ENCODE measurements around the gene KIAA1210. TPM values are rescaled to one million over a fixed set of nuclear protein-coding genes. Genes with fewer than 3 reads are reported as not detected.

KIAA1210 gene
- under 1 TPM in 1 of 2 donors, not detected in 1; under 0.01 TPM for polyA plus RNA-seq

GRCh38 chrX:119127650-119128049 lies at the start of gene KIAA1210:
KIAA1210 (minus strand) TSS chrX:119127812; CDS start chrX:119123642, 4,170 bp downstream.
- Histone ChIP-seq H3K9me3 (ENCODE audit: control insufficient read depth in 2 of 2, insufficient read depth in 1 of 2, low read depth in 1 of 2, low read length in 1 of 2) (no peaks in the 10 kb centered on the region), H3K4me1 (ENCODE audit: control insufficient read depth in 2 of 2, insufficient read depth in 2 of 2, low read length in 1 of 2) (no peaks in the 10 kb centered on the region), H3K27ac (ENCODE audit: low read depth in 2 of 2, low read length in 1 of 2) (no peak within 1 kb of the TSS), H3K27me3 (ENCODE audit: control insufficient read depth in 1 of 2, insufficient read depth in 2 of 2, low read length in 2 of 2) (no peaks in the 10 kb centered on the region), H3K4me3 (ENCODE audit: low read depth in 1 of 2, low read length in 2 of 2) (no peak within 1 kb of the TSS), H3K36me3 (ENCODE audit: control insufficient read depth in 2 of 2, insufficient read depth in 2 of 2, low read length in 1 of 2) (no peaks in the 10 kb centered on the region)
- WGBS, 2 donors: 50 to 74% methylated on average over 5 of the region's 5 CpGs

DNA sequence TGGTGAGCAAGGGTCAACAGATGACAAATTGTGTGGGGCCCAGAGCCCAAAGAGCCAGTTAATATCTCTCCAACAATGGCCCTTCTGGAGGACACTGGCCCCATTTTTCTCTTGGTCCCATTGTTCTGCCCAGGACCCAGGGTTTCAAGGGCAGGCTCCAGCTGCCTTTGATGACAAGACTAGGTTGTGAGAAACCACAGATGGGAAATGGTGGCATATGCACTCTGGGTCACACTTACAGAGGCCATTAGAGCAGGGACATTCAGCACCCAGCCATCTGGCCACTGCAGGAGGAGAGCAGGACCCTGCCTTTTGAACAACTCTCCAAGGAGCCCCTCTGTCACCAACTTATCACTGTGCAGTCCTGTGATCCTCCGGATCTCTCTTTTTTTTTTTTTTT lies 49.7 kb upstream of the KIAA1210 start:
- H3K4me1 ChIP-seq (ENCODE audit: control insufficient read depth in 2 of 2, insufficient read depth in 2 of 2, low read length in 1 of 2): no peaks in the 10 kb centered on the region
- 57 to 100% methylated on average over 1 of the region's 1 CpG for WGBS, 2 donors
- no peaks in the 10 kb centered on the region for H3K27me3 ChIP-seq (ENCODE audit: control insufficient read depth in 1 of 2, insufficient read depth in 2 of 2, low read length in 2 of 2)
- no peaks in the 10 kb centered on the region for H3K36me3 ChIP-seq (ENCODE audit: control insufficient read depth in 2 of 2, insufficient read depth in 2 of 2, low read length in 1 of 2)
- no peaks in the 10 kb centered on the region for H3K9me3 ChIP-seq (ENCODE audit: control insufficient read depth in 2 of 2, insufficient read depth in 1 of 2, low read depth in 1 of 2, low read length in 1 of 2)
- no peak overlapping the region for H3K27ac ChIP-seq (ENCODE audit: low read depth in 2 of 2, low read length in 1 of 2)
- H3K4me3 ChIP-seq (ENCODE audit: low read depth in 1 of 2, low read length in 2 of 2): no peak overlapping the region

- no peak overlapping the region for H3K4me3 ChIP-seq (ENCODE audit: low read depth in 1 of 2, low read length in 2 of 2)
- WGBS, 2 donors: 66 to 77% methylated on average over 2 of the region's 2 CpGs
- H3K9me3 ChIP-seq (ENCODE audit: control insufficient read depth in 2 of 2, insufficient read depth in 1 of 2, low read depth in 1 of 2, low read length in 1 of 2): no peaks in the 10 kb centered on the region
- H3K27ac ChIP-seq (ENCODE audit: low read depth in 2 of 2, low read length in 1 of 2): no peak overlapping the region
- no peaks in the 10 kb centered on the region for H3K27me3 ChIP-seq (ENCODE audit: control insufficient read depth in 1 of 2, insufficient read depth in 2 of 2, low read length in 2 of 2)
- no peaks in the 10 kb centered on the region for H3K36me3 ChIP-seq (ENCODE audit: control insufficient read depth in 2 of 2, insufficient read depth in 2 of 2, low read length in 1 of 2)
- H3K4me1 ChIP-seq (ENCODE audit: control insufficient read depth in 2 of 2, insufficient read depth in 2 of 2, low read length in 1 of 2): no peaks in the 10 kb centered on the region
Observed at GRCh38 chrX:119174900-119175299, 47.3 kb upstream of the KIAA1210 start.

DNA sequence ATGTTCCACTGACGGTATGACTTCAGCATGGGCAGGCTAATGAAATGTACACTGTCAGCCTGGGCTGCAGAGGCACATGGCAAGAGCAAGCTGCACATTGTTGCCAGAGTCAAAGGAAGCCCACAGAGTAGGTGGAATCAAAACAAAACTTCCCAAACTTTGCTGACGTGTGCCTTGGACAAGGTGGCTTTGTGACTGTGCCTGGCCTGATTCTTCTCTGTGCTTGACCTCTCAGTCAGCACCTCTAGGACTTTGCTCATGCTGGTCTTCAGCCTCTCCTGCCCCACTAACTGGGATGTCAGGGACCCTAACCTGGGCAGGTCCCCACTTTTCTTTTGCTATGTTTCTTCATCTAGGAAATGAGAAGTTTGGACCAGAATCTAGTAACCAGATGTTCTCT lies 40.5 kb upstream of the KIAA1210 start:
- 28 to 50% methylated on average over 1 to 2 of the region's 2 CpGs for WGBS, 2 donors
- Histone ChIP-seq H3K4me3 (ENCODE audit: low read depth in 1 of 2, low read length in 2 of 2) (no peak overlapping the region), H3K4me1 (ENCODE audit: control insufficient read depth in 2 of 2, insufficient read depth in 2 of 2, low read length in 1 of 2) (no peaks in the 10 kb centered on the region), H3K36me3 (ENCODE audit: control insufficient read depth in 2 of 2, insufficient read depth in 2 of 2, low read length in 1 of 2) (no peaks in the 10 kb centered on the region), H3K27ac (ENCODE audit: low read depth in 2 of 2, low read length in 1 of 2) (no peak overlapping the region), H3K27me3 (ENCODE audit: control insufficient read depth in 1 of 2, insufficient read depth in 2 of 2, low read length in 2 of 2) (no peaks in the 10 kb centered on the region), H3K9me3 (ENCODE audit: control insufficient read depth in 2 of 2, insufficient read depth in 1 of 2, low read depth in 1 of 2, low read length in 1 of 2) (no peaks in the 10 kb centered on the region)

DNA sequence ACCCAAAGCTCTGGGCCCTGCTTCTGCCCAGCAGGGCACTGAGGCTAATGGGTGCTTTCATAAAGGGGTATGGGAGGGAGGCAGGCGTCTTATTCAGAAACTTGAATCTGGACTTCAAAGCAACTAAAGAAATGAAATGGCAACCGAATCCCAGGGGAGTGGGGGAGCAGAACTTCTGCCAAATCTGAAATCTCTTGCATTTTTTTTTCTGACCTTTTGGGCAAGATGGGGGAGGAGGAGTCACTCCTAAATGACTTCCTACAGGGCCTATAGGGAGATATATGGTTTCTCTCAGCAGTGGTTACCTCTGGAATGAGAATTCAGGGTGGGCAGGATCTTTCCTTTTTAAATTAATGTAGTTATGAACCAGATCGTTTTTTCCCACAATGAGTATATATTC lies 30.6 kb upstream of the KIAA1210 start:
- 60 to 65% methylated on average over 3 of the region's 3 CpGs for WGBS, 2 donors
- H3K9me3 ChIP-seq (ENCODE audit: control insufficient read depth in 2 of 2, insufficient read depth in 1 of 2, low read depth in 1 of 2, low read length in 1 of 2): no peaks in the 10 kb centered on the region

GRCh38 chrX:119156241-119156640 lies 28.6 kb upstream of the KIAA1210 start:
- no peak overlapping the region for H3K4me3 ChIP-seq (ENCODE audit: low read depth in 1 of 2, low read length in 2 of 2)
- no peaks in the 10 kb centered on the region for H3K36me3 ChIP-seq (ENCODE audit: control insufficient read depth in 2 of 2, insufficient read depth in 2 of 2, low read length in 1 of 2)
- 89 to 96% methylated on average over 1 of the region's 1 CpG for WGBS, 2 donors
- H3K9me3 ChIP-seq (ENCODE audit: control insufficient read depth in 2 of 2, insufficient read depth in 1 of 2, low read depth in 1 of 2, low read length in 1 of 2): no peaks in the 10 kb centered on the region
- H3K27ac ChIP-seq (ENCODE audit: low read depth in 2 of 2, low read length in 1 of 2): no peak overlapping the region
- no peaks in the 10 kb centered on the region for H3K4me1 ChIP-seq (ENCODE audit: control insufficient read depth in 2 of 2, insufficient read depth in 2 of 2, low read length in 1 of 2)
- H3K27me3 ChIP-seq (ENCODE audit: control insufficient read depth in 1 of 2, insufficient read depth in 2 of 2, low read length in 2 of 2): no peaks in the 10 kb centered on the region

More for the DNA sequence above, 30.6 kb upstream of the KIAA1210 start:
- no peaks in the 10 kb centered on the region for H3K36me3 ChIP-seq (ENCODE audit: control insufficient read depth in 2 of 2, insufficient read depth in 2 of 2, low read length in 1 of 2)
- H3K4me1 ChIP-seq (ENCODE audit: control insufficient read depth in 2 of 2, insufficient read depth in 2 of 2, low read length in 1 of 2): no peaks in the 10 kb centered on the region
- H3K27ac ChIP-seq (ENCODE audit: low read depth in 2 of 2, low read length in 1 of 2): no peak overlapping the region
- H3K27me3 ChIP-seq (ENCODE audit: control insufficient read depth in 1 of 2, insufficient read depth in 2 of 2, low read length in 2 of 2): no peaks in the 10 kb centered on the region
- no peak overlapping the region for H3K4me3 ChIP-seq (ENCODE audit: low read depth in 1 of 2, low read length in 2 of 2)

DNA sequence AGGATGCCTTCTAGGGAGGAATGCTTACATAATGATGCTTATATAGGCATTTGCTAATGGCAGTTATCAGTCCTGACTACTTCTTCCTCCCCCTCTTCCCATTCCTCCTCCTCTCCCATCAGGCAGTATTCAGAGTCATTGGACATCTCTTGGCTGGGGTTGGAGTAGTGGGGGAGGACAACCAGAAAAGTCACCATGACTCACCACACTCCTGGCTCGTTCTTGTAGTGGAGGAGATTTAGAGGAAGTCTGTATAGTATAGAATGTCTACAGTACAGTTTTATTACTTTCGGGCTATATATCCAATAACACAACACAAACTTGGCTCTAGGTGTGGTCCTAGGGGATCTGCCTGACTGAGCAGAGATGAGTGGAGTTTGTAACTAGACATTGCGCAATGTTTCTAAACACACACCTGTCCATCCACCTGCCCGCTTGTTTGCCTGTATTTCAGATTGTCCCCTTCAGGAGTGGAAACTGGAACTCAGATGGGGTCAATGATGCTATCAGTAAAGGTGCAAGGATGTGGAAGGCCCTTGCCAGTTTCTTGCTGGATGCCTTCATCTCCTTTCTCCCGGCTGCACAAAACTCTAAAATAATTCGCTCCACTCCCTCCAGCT lies 27.9 kb upstream of the KIAA1210 start:
- Histone ChIP-seq H3K27me3 (ENCODE audit: control insufficient read depth in 1 of 2, insufficient read depth in 2 of 2, low read length in 2 of 2) (no peaks in the 10 kb centered on the region), H3K27ac (ENCODE audit: low read depth in 2 of 2, low read length in 1 of 2) (no peak overlapping the region), H3K4me1 (ENCODE audit: control insufficient read depth in 2 of 2, insufficient read depth in 2 of 2, low read length in 1 of 2) (no peaks in the 10 kb centered on the region), H3K36me3 (ENCODE audit: control insufficient read depth in 2 of 2, insufficient read depth in 2 of 2, low read length in 1 of 2) (no peaks in the 10 kb centered on the region), H3K9me3 (ENCODE audit: control insufficient read depth in 2 of 2, insufficient read depth in 1 of 2, low read depth in 1 of 2, low read length in 1 of 2) (no peaks in the 10 kb centered on the region), H3K4me3 (ENCODE audit: low read depth in 1 of 2, low read length in 2 of 2) (no peak overlapping the region)
- 56 to 61% methylated on average over 6 of the region's 6 CpGs for WGBS, 2 donors

DNA sequence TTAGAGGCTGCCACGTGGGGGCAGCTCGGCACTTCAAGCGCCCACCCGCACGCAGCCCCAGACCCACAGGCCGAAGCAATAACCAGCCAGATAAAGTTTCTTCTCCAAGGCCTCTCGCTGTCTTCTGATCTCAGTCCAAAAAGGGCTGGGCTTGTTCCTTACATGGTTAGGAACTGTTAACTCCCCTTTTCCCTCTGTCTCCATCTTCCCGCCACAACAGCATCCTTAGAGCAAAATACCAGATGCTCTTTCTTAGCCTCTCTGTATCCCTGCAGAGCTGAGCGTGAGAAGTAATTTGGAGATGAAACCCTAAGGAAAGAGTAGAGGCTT lies 23.4 kb upstream of the KIAA1210 start:
- no peak overlapping the region for H3K27ac ChIP-seq (ENCODE audit: low read depth in 2 of 2, low read length in 1 of 2)
- WGBS, 2 donors: 34 to 58% methylated on average over 9 of the region's 9 CpGs
- H3K27me3 ChIP-seq (ENCODE audit: control insufficient read depth in 1 of 2, insufficient read depth in 2 of 2, low read length in 2 of 2): no peaks in the 10 kb centered on the region
- no peaks in the 10 kb centered on the region for H3K4me1 ChIP-seq (ENCODE audit: control insufficient read depth in 2 of 2, insufficient read depth in 2 of 2, low read length in 1 of 2)
- no peaks in the 10 kb centered on the region for H3K9me3 ChIP-seq (ENCODE audit: control insufficient read depth in 2 of 2, insufficient read depth in 1 of 2, low read depth in 1 of 2, low read length in 1 of 2)
- no peak overlapping the region for H3K4me3 ChIP-seq (ENCODE audit: low read depth in 1 of 2, low read length in 2 of 2)
- H3K36me3 ChIP-seq (ENCODE audit: control insufficient read depth in 2 of 2, insufficient read depth in 2 of 2, low read length in 1 of 2): no peaks in the 10 kb centered on the region

- Histone ChIP-seq H3K27ac (ENCODE audit: low read depth in 2 of 2, low read length in 1 of 2) (no peak overlapping the region), H3K27me3 (ENCODE audit: control insufficient read depth in 1 of 2, insufficient read depth in 2 of 2, low read length in 2 of 2) (no peaks in the 10 kb centered on the region), H3K4me3 (ENCODE audit: low read depth in 1 of 2, low read length in 2 of 2) (no peak overlapping the region), H3K4me1 (ENCODE audit: control insufficient read depth in 2 of 2, insufficient read depth in 2 of 2, low read length in 1 of 2) (no peaks in the 10 kb centered on the region), H3K36me3 (ENCODE audit: control insufficient read depth in 2 of 2, insufficient read depth in 2 of 2, low read length in 1 of 2) (no peaks in the 10 kb centered on the region), H3K9me3 (ENCODE audit: control insufficient read depth in 2 of 2, insufficient read depth in 1 of 2, low read depth in 1 of 2, low read length in 1 of 2) (no peaks in the 10 kb centered on the region)
- WGBS, 2 donors: 58 to 72% methylated on average over 39 to 42 of the region's 42 CpGs
Observed at GRCh38 chrX:119150163-119151050, 22.8 kb upstream of the KIAA1210 start.

GRCh38 chrX:119147486-119147885 lies 19.9 kb upstream of the KIAA1210 start:
- no peaks in the 10 kb centered on the region for H3K4me1 ChIP-seq (ENCODE audit: control insufficient read depth in 2 of 2, insufficient read depth in 2 of 2, low read length in 1 of 2)
- H3K4me3 ChIP-seq (ENCODE audit: low read depth in 1 of 2, low read length in 2 of 2): no peak overlapping the region
- no peaks in the 10 kb centered on the region for H3K27me3 ChIP-seq (ENCODE audit: control insufficient read depth in 1 of 2, insufficient read depth in 2 of 2, low read length in 2 of 2)
- WGBS, 2 donors: 60 to 85% methylated on average over 4 of the region's 4 CpGs
- H3K36me3 ChIP-seq (ENCODE audit: control insufficient read depth in 2 of 2, insufficient read depth in 2 of 2, low read length in 1 of 2): no peaks in the 10 kb centered on the region
- no peaks in the 10 kb centered on the region for H3K9me3 ChIP-seq (ENCODE audit: control insufficient read depth in 2 of 2, insufficient read depth in 1 of 2, low read depth in 1 of 2, low read length in 1 of 2)
- H3K27ac ChIP-seq (ENCODE audit: low read depth in 2 of 2, low read length in 1 of 2): no peak overlapping the region
